ENCODE measurements around the gene RNF115.

GRCh38 chr1:145777357-145778145 lies 46.3 kb downstream of the RNF115 start:
- TF ChIP-seq YY1 (IDR thresholded peaks at IDR 0.05; ENCODE audit: low read depth, low read length) (no peak), CTCF (IDR thresholded peaks at IDR 0.05; ENCODE audit: control extremely low read depth in 1 of 3, insufficient read depth in 1 of 3, low read depth in 1 of 3, low read length in 3 of 3) (no peak), TEAD4 (IDR thresholded peaks at IDR 0.05; ENCODE audit: low read depth, low read length) (no peak), ASH2L (IDR thresholded peaks at IDR 0.05; ENCODE audit: low read length) (no peak), SIRT6 (IDR thresholded peaks at IDR 0.05; ENCODE audit: low read length) (no peak), KDM5A (IDR thresholded peaks at IDR 0.05; ENCODE audit: low read length) (no peak), GTF2F1 (IDR thresholded peaks at IDR 0.05; ENCODE audit: borderline replicate concordance, low read depth, low read length) (no peak), SP1 (IDR thresholded peaks at IDR 0.05; ENCODE audit: low read depth, low read length) (no peak), JUN (IDR thresholded peaks at IDR 0.05; ENCODE audit: low read depth, low read length) (no peak), USF2 (IDR thresholded peaks at IDR 0.05; ENCODE audit: low read length) (no peak), EGR1 (IDR thresholded peaks at IDR 0.05; ENCODE audit: borderline replicate concordance, low read depth, low read length) (no peak)

Measured in H1 (cell line).